Tibial artery (tissue), 4 donors: ENCODE data around the gene KLKB1.
A peak's percentile ranks its signal among the peaks of the same experiment; 100 is the strongest.

ENCODE experiments used
- DNase-seq, 2 donors: peaks; one replicate each; pipeline ENCODE4 v3.0.0-alpha.2; 2019
- H3K27ac ChIP-seq, 2 donors: fragments of 200-600 bp; sonication (generic) in 1 of 2; 1 replicate in 1 of 2; 2 replicates in 1 of 2; pipeline ENCODE4 v1.5.1; 2018 to 2019; ENCODE audit warnings: mild to moderate bottlenecking in 1 of 2
- H3K27me3 ChIP-seq, 2 donors: fragments of 200-600 bp; sonication (generic) in 1 of 2; one replicate each; pipeline versions ENCODE4 v1.5.1 to v1.6.0; 2016 to 2019
- H3K36me3 ChIP-seq, 3 donors: fragments of 200-600 bp; sonication (generic) in 2 of 3; one replicate each; pipeline ENCODE4 v1.5.1; 2016 to 2019; ENCODE audit warnings: mild to moderate bottlenecking in 2 of 3
- H3K4me1 ChIP-seq, 4 donors: fragments of 200-600 bp; sonication (generic) in 2 of 4; 1 replicate in 3 of 4; 2 replicates in 1 of 4; pipeline ENCODE4 v1.5.1; 2016 to 2019
- H3K4me3 ChIP-seq, 2 donors: fragments of 200-600 bp; sonication (generic) in 1 of 2; 1 replicate in 1 of 2; 2 replicates in 1 of 2; pipeline ENCODE4 v1.5.1; 2018 to 2019; ENCODE audit warnings: mild to moderate bottlenecking in 2 of 2
- H3K9me3 ChIP-seq, 3 donors: fragments of 200-600 bp; sonication (generic) in 1 of 3; one replicate each; pipeline ENCODE4 v1.5.1; 2016 to 2019
- intact Hi-C: fragments of 100-400 bp; cut with DNase I; formaldehyde crosslinking; loops from one replicate; pipeline ENCODE4 v1.15.0; 2023; ENCODE audit warnings: low total_unique reads
- TF ChIP-seq, protein P1 (sequence below), 2 experiments: fragments of 200-600 bp in 1 of 2; fragments of 450-650 bp in 1 of 2; IDR thresholded peaks; one replicate each; pipeline ENCODE4 v1.5.1; 2017 to 2019; ENCODE audit warnings: antibody characterized with exemption in 2 of 2, mild to moderate bottlenecking in 1 of 2, moderate library complexity in 1 of 2

The KLKB1 gene

DNA sequence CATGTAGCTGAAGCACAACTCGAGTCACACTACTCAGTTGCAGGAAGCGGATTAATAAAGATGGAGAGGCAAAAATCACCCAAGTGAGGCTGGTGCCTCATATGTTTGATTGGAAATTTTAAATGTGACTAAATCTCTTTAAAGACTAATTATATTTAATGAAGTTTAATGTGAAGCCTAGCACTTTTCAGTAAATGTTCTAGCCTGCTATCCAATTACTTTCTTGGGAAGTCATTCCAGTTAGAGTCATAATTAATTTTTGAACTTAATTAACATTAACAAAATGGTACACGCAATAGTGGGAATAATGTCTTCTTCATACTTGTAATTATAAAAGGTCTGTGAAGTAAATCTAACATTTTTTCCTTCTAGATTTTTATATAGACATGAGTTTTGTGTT is 59.3 kb downstream of the KLKB1 start:
- TF ChIP-seq, protein P1, sequence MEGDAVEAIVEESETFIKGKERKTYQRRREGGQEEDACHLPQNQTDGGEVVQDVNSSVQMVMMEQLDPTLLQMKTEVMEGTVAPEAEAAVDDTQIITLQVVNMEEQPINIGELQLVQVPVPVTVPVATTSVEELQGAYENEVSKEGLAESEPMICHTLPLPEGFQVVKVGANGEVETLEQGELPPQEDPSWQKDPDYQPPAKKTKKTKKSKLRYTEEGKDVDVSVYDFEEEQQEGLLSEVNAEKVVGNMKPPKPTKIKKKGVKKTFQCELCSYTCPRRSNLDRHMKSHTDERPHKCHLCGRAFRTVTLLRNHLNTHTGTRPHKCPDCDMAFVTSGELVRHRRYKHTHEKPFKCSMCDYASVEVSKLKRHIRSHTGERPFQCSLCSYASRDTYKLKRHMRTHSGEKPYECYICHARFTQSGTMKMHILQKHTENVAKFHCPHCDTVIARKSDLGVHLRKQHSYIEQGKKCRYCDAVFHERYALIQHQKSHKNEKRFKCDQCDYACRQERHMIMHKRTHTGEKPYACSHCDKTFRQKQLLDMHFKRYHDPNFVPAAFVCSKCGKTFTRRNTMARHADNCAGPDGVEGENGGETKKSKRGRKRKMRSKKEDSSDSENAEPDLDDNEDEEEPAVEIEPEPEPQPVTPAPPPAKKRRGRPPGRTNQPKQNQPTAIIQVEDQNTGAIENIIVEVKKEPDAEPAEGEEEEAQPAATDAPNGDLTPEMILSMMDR (IDR thresholded peaks at IDR 0.05): no peak
- Histone ChIP-seq H3K4me1 (no peaks in the 10 kb centered on the region), H3K9me3 (no peaks in the 10 kb centered on the region), H3K27me3 (no peaks in the 10 kb centered on the region), H3K36me3 (no peaks in the 10 kb centered on the region), H3K27ac (no peak overlapping the region), H3K4me3 (no peak overlapping the region)
- intact Hi-C loops: no loop called here
- no peak for DNase-seq

GRCh38 chr4:186291256-186291890 is 64.1 kb downstream of the KLKB1 start:
- Histone ChIP-seq H3K36me3 (no peaks in the 10 kb centered on the region), H3K27me3 (no peaks in the 10 kb centered on the region), H3K4me1 (no peaks in the 10 kb centered on the region), H3K4me3 (no peak overlapping the region), H3K9me3 (no peaks in the 10 kb centered on the region), H3K27ac (no peak overlapping the region)
- TF ChIP-seq, protein P1 (IDR thresholded peaks at IDR 0.05): no peak
- intact Hi-C loops: no loop called here
- no peak for DNase-seq

- H3K36me3 ChIP-seq: no peaks in the 10 kb centered on the region
- DNase-seq: no peak
- peaks cover 0 to 19% of the 10 kb centered on the region in 2 donors for H3K27me3 ChIP-seq
- H3K9me3 ChIP-seq: no peaks in the 10 kb centered on the region
- H3K27ac ChIP-seq: no peak overlapping the region
- H3K4me3 ChIP-seq: no peak overlapping the region
- TF ChIP-seq, protein P1 (IDR thresholded peaks at IDR 0.05): no peak
- H3K4me1 ChIP-seq: no peaks in the 10 kb centered on the region
- intact Hi-C loops: no loop called here
Measured at GRCh38 chr4:186294160-186294559, 66.9 kb downstream of the KLKB1 start.

DNA sequence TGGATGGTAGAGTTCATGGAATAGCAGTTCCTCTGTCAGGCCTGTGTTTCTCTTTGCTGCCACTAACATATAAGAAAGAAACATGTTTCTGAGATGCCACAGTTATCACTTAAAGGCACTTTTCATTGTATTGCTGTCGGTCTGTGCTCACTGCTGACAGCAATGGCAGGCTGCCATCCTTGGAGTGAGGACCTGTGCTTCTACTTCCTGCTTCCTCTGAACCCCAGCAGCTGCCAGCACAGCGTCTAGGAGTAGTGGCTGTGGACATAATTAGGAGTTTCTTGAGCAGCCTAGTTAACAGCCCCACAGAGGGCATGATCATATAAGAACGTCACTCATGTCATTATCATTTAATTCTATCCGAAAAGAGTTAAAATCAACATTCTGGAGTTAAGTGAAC is 69.2 kb downstream of the KLKB1 start:
- Histone ChIP-seq H3K4me3 (no peak overlapping the region), H3K27ac (no peak overlapping the region), H3K4me1 (no peaks in the 10 kb centered on the region), H3K36me3 (no peaks in the 10 kb centered on the region), H3K9me3 (no peaks in the 10 kb centered on the region), H3K27me3 (peaks cover 0 to 19% of the 10 kb centered on the region in 2 donors)
- DNase-seq: no peak
- intact Hi-C loops: loop anchor here (5.0 kb wide), 1 partner anchor 291 kb away; no protein-coding TSS in a partner anchor
- TF ChIP-seq, protein P1 (IDR thresholded peaks at IDR 0.05): no peak

- Histone ChIP-seq H3K9me3 (no peaks in the 10 kb centered on the region), H3K4me3 (no peak overlapping the region), H3K27ac (no peak overlapping the region), H3K27me3 (peaks cover 0 to 19% of the 10 kb centered on the region in 2 donors), H3K4me1 (no peaks in the 10 kb centered on the region), H3K36me3 (no peaks in the 10 kb centered on the region)
- TF ChIP-seq, protein P1 (IDR thresholded peaks at IDR 0.05): peak; percentile 50 to 52
- no peak for DNase-seq
- intact Hi-C loops: loop anchor here (5.0 kb wide), 1 partner anchor 290 kb away; no protein-coding TSS in a partner anchor
Measured at GRCh38 chr4:186297013-186297645, 69.8 kb downstream of the KLKB1 start.
